ENCODE results near the gene E2F2.

- TF ChIP-seq CTCF (conservative IDR thresholded peaks at IDR 0.05; ENCODE audit: low read depth, low read length) (no peak), POLR2A (IDR thresholded peaks at IDR 0.05; ENCODE audit: low read depth, low read length) (no peak; the same call in 1 of the 2 replicates), RAD21 (IDR thresholded peaks at IDR 0.05; ENCODE audit: low read length) (peak; percentile 4; the same call in 1 of the 2 replicates), SMC3 (IDR thresholded peaks at IDR 0.05; ENCODE audit: low read depth, low read length) (peak; percentile 22), USF2 (IDR thresholded peaks at IDR 0.05; ENCODE audit: low read depth, low read length) (peak; percentile 38; the same call in 1 of the 2 replicates), MAFK (IDR thresholded peaks at IDR 0.05; ENCODE audit: low read depth, low read length) (no peak), CEBPB (IDR thresholded peaks at IDR 0.05; ENCODE audit: low read depth, low read length) (no peak; the same call in 1 of the 2 replicates), ELK1 (IDR thresholded peaks at IDR 0.05; ENCODE audit: borderline replicate concordance, low read depth, low read length) (no peak), NFE2L2 (IDR thresholded peaks at IDR 0.05; ENCODE audit: low read depth, low read length) (no peak), RCOR1 (IDR thresholded peaks at IDR 0.05; ENCODE audit: insufficient replicate concordance, low read length) (peak; percentile 15), MXI1 (IDR thresholded peaks at IDR 0.05; ENCODE audit: borderline replicate concordance, low read depth, low read length) (no peak), CHD1 (IDR thresholded peaks at IDR 0.05; ENCODE audit: low read depth, low read length) (no peak; the same call in 1 of the 2 replicates)
Measured at GRCh38 chr1:23555986-23556634, 25.1 kb upstream of the E2F2 start.

All from IMR-90 (cell line).